Thymus (tissue), 11 donors: ENCODE measurements around the gene ARMC2. TPM values are rescaled to one million over a fixed set of nuclear protein-coding genes. Genes with fewer than 3 reads are reported as not detected.
A peak's percentile ranks its signal among the peaks of the same experiment; 100 is the strongest.

Source experiments
- DNase-seq, 9 donors: peaks; one replicate each; pipeline ENCODE4 v3.0.0-alpha.2; 2013; ENCODE audit warnings: low spot score in 9 of 9, low read depth in 6 of 9, missing footprints in 1 of 9
- H3K27ac ChIP-seq, 2 donors: one replicate each; pipeline ENCODE4 v1.5.1; 2013; ENCODE audit warnings: control low read depth in 1 of 2, low read depth in 1 of 2, low read length in 1 of 2, mild to moderate bottlenecking in 1 of 2, moderate library complexity in 1 of 2
- H3K27me3 ChIP-seq, 2 donors: one replicate each; pipeline ENCODE4 v1.5.1; 2013; ENCODE audit warnings: low read length in 1 of 2; ENCODE audit not compliant: control insufficient read depth in 2 of 2, insufficient read depth in 1 of 2
- H3K36me3 ChIP-seq, 2 donors: one replicate each; pipeline ENCODE4 v1.5.1; 2013; ENCODE audit warnings: low read length in 1 of 2, mild to moderate bottlenecking in 1 of 2, moderate library complexity in 1 of 2; ENCODE audit not compliant: control insufficient read depth in 2 of 2, insufficient read depth in 2 of 2
- H3K4me1 ChIP-seq, 2 donors: one replicate each; pipeline ENCODE4 v1.5.1; 2013; ENCODE audit warnings: low read length in 2 of 2; ENCODE audit not compliant: control insufficient read depth in 2 of 2, insufficient read depth in 2 of 2
- H3K4me3 ChIP-seq, 2 donors: one replicate each; pipeline ENCODE4 v1.5.1; 2013; ENCODE audit warnings: low read length in 2 of 2, control low read depth in 1 of 2, mild to moderate bottlenecking in 1 of 2
- H3K9me3 ChIP-seq, 2 donors: one replicate each; pipeline ENCODE4 v1.5.1; 2013; ENCODE audit warnings: low read length in 1 of 2, mild to moderate bottlenecking in 1 of 2; ENCODE audit not compliant: control insufficient read depth in 2 of 2, insufficient read depth in 1 of 2
- WGBS: extraction: QIAGEN DNeasy Blood & Tissue Kit; methylation state at CpG from one replicate; pipeline ENCODE4 v1.1.7; 2013; 5-methylcytosine and 5-hydroxymethylcytosine counted together
- polyA plus RNA-seq: library from polyadenylated mRNA; stranded (reverse); fragments of 200-250 nt; gene quantifications from one replicate; pipeline ENCODE4 v1.2.3, GENCODE V29; 2013
- total RNA-seq: library from RNA; stranded (reverse); fragments of 120-200 nt; gene quantifications from one replicate; pipeline ENCODE4 v1.2.4, GENCODE V29; 2013
- donor health status: healthy.

Gene ARMC2
- total and polyA plus RNA-seq, 2 donors: 1.8 to 1.9 TPM

DNA sequence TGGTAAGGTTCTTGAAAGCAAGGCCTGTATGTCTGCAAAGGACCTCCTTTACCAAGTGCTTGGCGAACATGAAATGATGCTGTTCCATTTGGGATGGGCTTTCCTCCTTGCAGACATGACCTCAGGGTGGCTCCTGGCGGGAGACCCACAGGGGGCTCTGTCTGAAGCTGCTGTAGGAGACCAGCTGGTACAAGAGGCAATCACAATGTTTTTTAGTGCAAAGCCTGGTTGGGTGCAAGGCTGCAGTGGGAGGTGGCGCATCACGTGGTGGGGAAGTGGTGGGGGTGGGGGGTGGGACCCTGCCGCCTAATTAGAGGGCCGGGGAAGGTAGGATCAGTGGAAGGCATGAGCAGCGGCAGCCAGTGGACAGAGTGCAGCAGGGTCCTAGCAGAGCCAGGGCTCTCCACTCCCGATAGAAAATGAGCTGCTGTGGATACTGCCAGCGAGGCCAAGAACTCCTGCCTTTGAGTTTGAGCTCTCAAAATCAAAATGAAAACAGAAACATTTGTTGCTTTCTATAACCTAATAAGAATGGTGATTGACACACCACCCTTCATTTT is 9.1 kb upstream of the ARMC2 start:
- no peak for DNase-seq
- H3K36me3 ChIP-seq: no peaks in the 10 kb centered on the region
- no peak overlapping the region for H3K4me3 ChIP-seq
- H3K4me1 ChIP-seq: peaks cover 9 to 21% of the 10 kb centered on the region in 2 donors
- H3K27ac ChIP-seq: no peak overlapping the region
- no peaks in the 10 kb centered on the region for H3K9me3 ChIP-seq
- WGBS: 90% methylated on average over 9 of the region's 9 CpGs
- H3K27me3 ChIP-seq: no peaks in the 10 kb centered on the region

DNA sequence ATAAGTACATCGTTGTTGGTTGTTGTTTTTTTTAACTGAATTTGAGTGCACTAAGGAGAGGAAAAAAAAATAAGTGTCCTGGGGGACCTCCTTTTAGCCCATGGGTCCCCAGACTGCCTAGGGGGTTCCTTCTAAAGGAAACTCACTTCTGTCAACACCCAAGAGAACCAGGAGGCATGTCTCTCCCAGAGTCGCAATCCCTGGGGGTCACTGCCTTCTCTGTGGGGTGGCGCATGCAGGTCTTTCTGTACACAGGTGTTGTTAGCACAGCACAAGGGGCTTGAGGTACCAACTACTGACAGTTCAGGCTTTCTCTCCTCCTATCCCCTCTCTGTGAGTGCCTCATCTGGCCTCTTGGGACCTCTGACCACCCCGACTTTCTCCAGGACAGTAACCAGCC is 7.3 kb upstream of the ARMC2 start:
- H3K27me3 ChIP-seq: no peaks in the 10 kb centered on the region
- WGBS: 96% methylated on average over 4 of the region's 4 CpGs
- H3K9me3 ChIP-seq: no peaks in the 10 kb centered on the region
- peak overlapping the region in 1 of 2 donors; percentile 31 for H3K27ac ChIP-seq
- no peaks in the 10 kb centered on the region for H3K36me3 ChIP-seq
- DNase-seq: no peak
- no peak overlapping the region for H3K4me3 ChIP-seq
- H3K4me1 ChIP-seq: peaks cover 9 to 21% of the 10 kb centered on the region in 2 donors

DNA sequence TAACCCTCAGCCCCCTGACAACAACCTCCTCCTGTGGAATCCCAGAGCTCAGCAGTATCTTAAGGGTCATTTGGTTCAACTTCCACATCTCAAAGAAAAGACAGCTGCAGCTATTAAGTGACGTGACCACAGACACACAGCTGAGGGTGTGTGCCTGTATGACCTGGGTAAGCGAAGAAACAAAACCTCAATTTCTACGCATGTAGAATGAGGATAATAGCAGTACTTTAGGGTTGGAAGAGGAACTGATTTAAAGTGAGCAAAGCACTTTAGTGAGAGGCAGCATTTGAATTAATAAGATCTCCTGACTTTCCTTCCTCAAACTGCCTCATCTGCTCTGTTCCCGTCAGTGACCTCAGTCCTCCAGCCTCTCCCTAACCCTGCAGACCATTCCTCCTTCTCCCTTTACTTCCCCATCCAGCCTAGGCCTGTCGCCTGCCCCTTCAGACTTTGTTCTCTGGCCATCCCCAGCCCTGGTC is 6.8 kb upstream of the ARMC2 start:
- Histone ChIP-seq H3K36me3 (no peaks in the 10 kb centered on the region), H3K4me3 (no peak overlapping the region), H3K9me3 (no peaks in the 10 kb centered on the region), H3K27me3 (no peaks in the 10 kb centered on the region), H3K27ac (peak overlapping the region in 1 of 2 donors; percentile 31), H3K4me1 (peaks cover 9 to 21% of the 10 kb centered on the region in 2 donors)
- 78% methylated on average over 5 of the region's 5 CpGs for WGBS
- DNase-seq: no peak

DNA sequence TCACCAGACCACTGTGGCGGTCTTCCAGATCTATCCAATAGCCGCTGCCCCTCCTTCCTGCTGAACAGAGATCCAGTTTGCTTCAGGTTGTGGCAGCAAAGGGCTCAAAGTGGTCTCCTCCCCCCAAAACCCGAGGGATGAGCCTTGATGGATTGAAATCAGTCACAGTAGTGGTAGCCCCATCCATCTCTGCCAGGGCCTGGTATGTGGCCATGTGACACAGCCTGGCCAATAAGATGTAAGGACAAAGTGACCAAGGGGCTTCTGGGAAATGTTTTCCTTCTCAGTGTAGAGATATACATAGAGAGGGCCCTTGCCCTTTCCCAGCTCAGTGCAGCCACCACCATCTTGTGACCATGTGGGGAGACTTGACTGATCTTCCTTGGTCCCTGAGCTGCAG is 4.1 kb upstream of the ARMC2 start:
- H3K36me3 ChIP-seq: no peaks in the 10 kb centered on the region
- WGBS: 94% methylated on average over 3 of the region's 3 CpGs
- H3K4me1 ChIP-seq: peaks cover 0 to 11% of the 10 kb centered on the region in 2 donors
- H3K4me3 ChIP-seq: no peak overlapping the region
- H3K27me3 ChIP-seq: no peaks in the 10 kb centered on the region
- H3K9me3 ChIP-seq: no peaks in the 10 kb centered on the region
- no peak overlapping the region for H3K27ac ChIP-seq
- no peak for DNase-seq

DNA sequence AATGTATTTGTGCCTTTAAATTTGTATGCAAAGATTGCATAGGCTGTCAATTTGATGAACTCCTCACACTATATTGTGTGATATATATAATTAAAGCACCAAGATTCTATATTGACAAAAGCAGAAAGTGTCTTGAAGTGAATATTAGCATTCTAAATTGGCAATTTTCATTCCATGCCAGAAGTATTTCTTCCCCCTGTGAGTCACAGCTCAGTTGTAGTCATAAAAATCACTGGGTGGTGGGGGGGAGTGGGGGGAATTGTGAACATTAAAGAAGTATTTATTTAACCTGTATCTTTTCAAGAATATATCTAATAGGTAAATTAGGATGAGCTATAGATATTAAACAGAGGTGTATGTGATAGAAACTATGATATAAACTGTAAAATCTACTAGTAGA is 3.1 kb upstream of the ARMC2 start:
- Histone ChIP-seq H3K9me3 (no peaks in the 10 kb centered on the region), H3K27me3 (no peaks in the 10 kb centered on the region), H3K4me1 (peaks cover 0 to 11% of the 10 kb centered on the region in 2 donors), H3K27ac (no peak overlapping the region), H3K36me3 (no peaks in the 10 kb centered on the region), H3K4me3 (no peak overlapping the region)
- no peak for DNase-seq

DNA sequence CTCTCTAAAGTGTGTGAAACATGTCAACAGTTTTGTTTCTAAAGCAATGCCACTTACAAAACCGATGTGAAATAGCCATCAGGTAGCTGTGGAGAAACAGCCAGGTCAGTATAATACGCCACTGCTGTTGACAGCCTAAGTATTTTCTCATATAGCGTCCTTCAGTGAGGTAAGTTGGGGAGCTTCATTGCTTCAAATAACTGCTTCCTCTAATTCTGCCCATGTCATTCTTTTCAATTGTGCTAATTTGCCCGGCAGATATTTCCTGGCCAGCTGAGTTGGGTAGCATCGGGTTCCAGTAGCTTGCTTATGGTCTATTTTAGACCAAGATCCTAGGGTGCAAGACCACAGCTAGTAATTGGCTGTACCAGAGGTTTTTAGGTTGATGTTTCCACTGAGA is 2.1 kb upstream of the ARMC2 start:
- Histone ChIP-seq H3K9me3 (no peaks in the 10 kb centered on the region), H3K4me3 (no peak overlapping the region), H3K4me1 (peaks cover 0 to 11% of the 10 kb centered on the region in 2 donors), H3K27ac (no peak overlapping the region), H3K27me3 (no peaks in the 10 kb centered on the region), H3K36me3 (no peaks in the 10 kb centered on the region)
- DNase-seq: no peak
- 73% methylated on average over 5 of the region's 5 CpGs for WGBS

DNA sequence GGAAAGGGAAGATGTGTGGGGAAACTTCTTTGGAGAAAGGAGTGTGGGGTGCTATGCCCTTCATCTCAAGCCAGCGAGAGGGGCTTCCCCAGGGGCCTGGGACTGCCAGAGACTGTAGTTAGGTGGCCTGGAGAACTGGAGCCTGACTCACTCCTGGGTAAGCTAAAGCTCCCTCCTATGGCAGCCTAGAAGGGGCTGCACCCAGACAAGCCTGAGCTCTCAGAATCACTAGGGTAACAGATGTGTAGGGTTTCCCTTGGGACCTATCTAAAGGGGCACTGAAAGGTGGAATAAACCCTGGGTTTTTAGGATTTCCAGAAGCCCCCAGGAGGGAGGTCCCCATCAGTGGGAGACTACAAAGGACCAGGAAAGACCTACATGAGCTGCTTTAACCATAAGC is 1.6 kb upstream of the ARMC2 start:
- 98% methylated on average over 1 of the region's 1 CpG for WGBS
- no peak overlapping the region for H3K27ac ChIP-seq
- H3K27me3 ChIP-seq: no peaks in the 10 kb centered on the region
- no peak for DNase-seq
- peaks cover 0 to 11% of the 10 kb centered on the region in 2 donors for H3K4me1 ChIP-seq
- H3K9me3 ChIP-seq: no peaks in the 10 kb centered on the region
- H3K36me3 ChIP-seq: no peaks in the 10 kb centered on the region
- H3K4me3 ChIP-seq: no peak overlapping the region

DNA sequence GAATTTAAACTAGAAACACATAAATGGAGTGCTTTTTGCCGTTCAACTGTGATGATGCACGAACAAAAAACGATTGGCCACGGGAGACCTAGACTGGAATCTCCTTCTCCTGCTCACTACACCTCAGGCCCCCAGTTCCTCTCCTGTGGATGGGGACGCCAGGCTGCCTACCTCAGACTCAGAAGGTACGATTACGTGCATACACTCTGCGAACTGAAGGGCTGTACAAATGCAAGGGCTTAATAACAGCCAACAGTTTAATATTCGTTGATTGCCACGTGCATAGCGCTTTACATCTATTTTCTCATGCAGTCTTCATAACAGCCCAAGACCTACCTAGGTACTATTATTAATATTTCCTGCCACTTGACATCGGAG is 495 bp upstream of the ARMC2 start:
- WGBS: 29% methylated on average over 12 of the region's 12 CpGs
- H3K36me3 ChIP-seq: no peaks in the 10 kb centered on the region
- H3K4me1 ChIP-seq: peaks cover 0 to 11% of the 10 kb centered on the region in 2 donors
- H3K4me3 ChIP-seq: peak overlapping the region; percentile 79 to 81
- H3K9me3 ChIP-seq: no peaks in the 10 kb centered on the region
- no peak for DNase-seq
- H3K27me3 ChIP-seq: no peaks in the 10 kb centered on the region
- H3K27ac ChIP-seq: no peak overlapping the region

DNA sequence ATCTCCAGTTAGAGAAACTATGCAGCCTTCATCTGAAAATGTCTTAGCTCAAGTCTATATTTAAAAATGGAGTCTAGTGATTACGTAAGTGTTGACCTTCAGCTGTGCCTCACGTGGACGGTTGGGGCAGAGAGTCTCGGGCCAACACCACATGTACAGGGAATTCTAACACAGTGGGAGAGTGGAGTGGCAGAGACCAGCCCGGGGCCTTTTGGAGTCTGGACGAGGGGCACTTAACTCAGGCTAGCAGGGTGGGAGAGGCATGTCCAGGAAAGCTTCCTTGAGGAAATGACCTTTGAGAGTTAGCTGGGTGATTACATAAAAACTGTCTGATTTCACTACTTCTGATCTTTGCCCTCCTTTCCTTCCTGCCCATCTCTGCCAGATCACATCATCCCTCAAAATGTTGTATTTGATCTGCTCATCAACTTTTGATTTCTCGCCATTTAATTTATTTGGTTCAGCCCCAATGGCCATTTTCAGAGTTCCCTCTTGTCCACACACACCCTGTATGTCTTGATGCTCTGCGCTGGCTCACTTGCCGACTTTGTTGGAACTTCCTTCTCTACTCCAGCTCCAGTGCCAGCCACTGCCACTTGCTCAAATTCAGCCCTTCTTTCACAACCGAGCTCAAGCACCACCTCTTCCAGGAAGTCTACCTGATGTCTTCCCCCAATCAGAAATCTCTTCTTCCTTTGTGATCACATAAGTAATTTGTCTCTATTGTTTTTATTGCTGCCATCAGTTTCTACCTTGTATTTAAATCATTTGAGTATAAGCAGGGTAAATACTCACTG is 2.6 kb downstream of the ARMC2 start:
- H3K36me3 ChIP-seq: peaks cover 3 to 10% of the 10 kb centered on the region in 2 donors
- H3K27ac ChIP-seq: no peak overlapping the region
- no peak overlapping the region for H3K4me3 ChIP-seq
- no peak for DNase-seq
- 97% methylated on average over 10 of the region's 10 CpGs for WGBS
- H3K4me1 ChIP-seq: peaks cover 0 to 11% of the 10 kb centered on the region in 2 donors
- no peaks in the 10 kb centered on the region for H3K27me3 ChIP-seq
- H3K9me3 ChIP-seq: no peaks in the 10 kb centered on the region
